ENCODE data around the gene MMP8. TPM values are rescaled to one million over a fixed set of nuclear protein-coding genes. Genes with fewer than 3 reads are reported as not detected.

The MMP8 gene
- total RNA-seq, 2 experiments from 2014 or later: not detected

DNA sequence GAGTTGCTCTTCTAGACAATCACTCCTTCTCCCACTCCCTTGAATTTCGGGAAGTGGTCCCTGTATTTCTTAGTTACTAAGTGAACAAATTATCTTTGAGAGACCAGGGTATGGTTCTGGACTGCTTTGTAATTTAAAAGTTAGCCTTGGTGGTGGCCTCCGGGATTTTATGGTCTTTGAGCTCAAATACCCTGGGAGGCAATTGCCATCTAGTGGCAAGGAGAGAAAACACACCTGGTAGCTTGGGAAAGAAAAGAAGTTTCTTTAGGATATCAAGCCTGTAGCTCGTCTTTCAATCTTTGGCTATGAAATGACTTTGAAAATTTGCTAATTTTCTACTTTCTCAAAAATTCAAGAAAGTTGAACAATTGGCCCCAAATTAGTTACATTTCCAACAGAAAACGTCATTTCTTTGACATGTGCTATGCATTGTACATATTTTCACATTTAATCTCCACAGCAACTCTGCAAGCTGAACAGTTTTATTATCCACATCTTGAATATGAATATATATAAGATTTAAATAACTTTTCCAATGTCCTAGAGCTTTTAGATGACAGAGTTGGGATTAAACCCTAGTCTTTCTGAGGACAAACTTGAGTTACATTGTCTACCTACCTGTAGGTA, 58.3 kb downstream of the MMP8 start:
- ATAC-seq: peak; percentile 49
- H3K36me3 Mint-ChIP-seq: no peaks in the 10 kb centered on the region

DNA sequence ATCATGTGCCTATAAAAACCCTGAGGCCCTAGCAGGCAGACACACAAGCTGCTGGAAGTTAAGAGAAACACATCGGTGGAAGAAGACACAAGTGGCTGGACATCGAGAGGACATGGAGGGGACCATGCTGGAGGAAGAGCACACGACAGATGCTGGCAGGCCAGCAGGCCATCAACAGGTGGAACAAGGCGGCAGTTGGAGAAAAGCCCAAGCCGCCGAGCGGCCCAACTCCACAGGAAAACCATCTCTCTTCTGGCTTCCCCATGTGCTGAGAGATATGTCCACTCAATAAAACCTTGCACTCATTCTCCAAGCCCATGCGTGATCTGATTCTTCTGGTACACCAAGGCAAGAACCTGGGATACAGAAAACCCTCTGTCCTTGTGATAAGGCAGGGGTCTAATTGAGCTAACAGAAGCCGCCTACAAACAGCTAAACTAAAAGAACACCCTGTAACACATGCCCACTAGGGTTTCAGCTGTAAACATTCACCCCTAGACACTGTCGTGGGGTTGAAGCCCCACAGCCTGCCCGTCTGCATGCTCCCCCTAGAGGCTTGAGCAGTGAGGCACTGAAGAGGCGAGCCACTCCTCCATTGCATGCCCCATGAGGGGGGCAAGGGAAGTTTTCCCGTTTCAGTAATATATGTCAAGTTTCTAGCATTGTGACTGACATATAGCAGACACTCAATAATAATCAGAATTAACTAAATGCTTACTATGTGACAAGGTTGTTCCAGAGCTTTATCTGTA, 60.6 kb downstream of the MMP8 start:
- no peaks in the 10 kb centered on the region for H3K9me3 Mint-ChIP-seq (ENCODE audit: low read depth)
- CTCF ChIA-PET: interaction anchor here (1.1 to 3.6 kb wide), 3 partner anchors 10 to 370 kb away, joined by 3 to 30 read pairs (median 4); no protein-coding TSS in a partner anchor
- no peak overlapping the region for H3K4me3 Mint-ChIP-seq
- H3K27me3 Mint-ChIP-seq: peaks cover 7% of the 10 kb centered on the region
- ATAC-seq (peak; percentile 55), DNase-seq (no peak)
- H3K36me3 Mint-ChIP-seq: no peaks in the 10 kb centered on the region
- no peak overlapping the region for H3K27ac Mint-ChIP-seq
- no peaks in the 10 kb centered on the region for H3K4me1 Mint-ChIP-seq

More for the DNA sequence above, 58.3 kb downstream of the MMP8 start:
- DNase-seq: no peak
- H3K9me3 Mint-ChIP-seq (ENCODE audit: low read depth): no peaks in the 10 kb centered on the region
- no peak overlapping the region for H3K27ac Mint-ChIP-seq
- peaks cover 2% of the 10 kb centered on the region for H3K27me3 Mint-ChIP-seq
- no peaks in the 10 kb centered on the region for H3K4me1 Mint-ChIP-seq
- no peak overlapping the region for H3K4me3 Mint-ChIP-seq
- CTCF ChIA-PET: interaction anchor here (0.6 to 3.6 kb wide), 39 partner anchors 9 to 397 kb away, joined by 3 to 30 read pairs (median 4); no protein-coding TSS in a partner anchor

DNA sequence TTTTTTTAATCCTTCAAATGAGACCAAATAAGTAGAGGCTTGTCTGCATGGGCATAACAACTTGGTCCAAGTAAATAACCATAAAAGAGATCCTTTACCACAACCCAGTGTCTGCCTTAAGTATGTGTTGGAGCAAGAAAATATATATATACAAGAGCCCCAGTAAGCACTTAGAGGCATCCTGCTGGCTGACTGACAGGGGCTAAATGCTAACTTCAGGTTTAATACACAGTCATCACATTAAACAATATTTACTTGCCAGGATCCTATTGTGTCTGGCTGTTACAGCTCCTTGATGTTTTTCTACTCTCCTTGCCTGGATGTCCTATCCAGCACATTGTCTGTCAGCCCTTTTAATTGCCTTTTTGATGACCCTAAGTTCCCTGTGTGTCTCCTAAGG, 62.1 kb downstream of the MMP8 start:
- no peaks in the 10 kb centered on the region for H3K36me3 Mint-ChIP-seq

More for the DNA sequence above, 62.1 kb downstream of the MMP8 start:
- H3K9me3 Mint-ChIP-seq (ENCODE audit: low read depth): no peaks in the 10 kb centered on the region
- H3K4me3 Mint-ChIP-seq: no peak overlapping the region
- H3K27ac Mint-ChIP-seq: no peak overlapping the region
- H3K4me1 Mint-ChIP-seq: no peaks in the 10 kb centered on the region
- CTCF ChIA-PET: no interaction called here
- ATAC-seq (no peak), DNase-seq (no peak)
- H3K27me3 Mint-ChIP-seq: peaks cover 11% of the 10 kb centered on the region

Other genes starting within 250 kb of the MMP8 start
- not detected for gene MMP7, start 194.2 kb downstream of the MMP8 start, total RNA-seq
- gene MMP20, start 99.6 kb downstream of the MMP8 start, total RNA-seq: not detected
- gene MMP27, start 19.2 kb downstream of the MMP8 start, total RNA-seq: not detected
- gene MMP10, start 55.7 kb upstream of the MMP8 start, total RNA-seq: under 1 TPM in 1 of 2 experiments, not detected in 1; 0.33 TPM
- gene MMP1, start 73.2 kb upstream of the MMP8 start, total RNA-seq: not detected
- gene MMP3, start 118.7 kb upstream of the MMP8 start, total RNA-seq: not detected
- gene MMP12, start 150.0 kb upstream of the MMP8 start, total RNA-seq: not detected
- not detected for gene MMP13, start 230.8 kb upstream of the MMP8 start, total RNA-seq